NCI-H345 (cell line): Measurements from ENCODE around the gene SMARCAD1.
"Not testable (repeated sequence)": the region's sequence is repeated elsewhere in the genome, so short reads cannot be mapped to it uniquely, and the experiment has no call there.

Experiments used
- DNase-seq: peaks from one replicate; lab custom pipeline; 2025; lab: John Stamatoyannopoulos, UW

SMARCAD1 gene

GRCh38 chr4:94298725-94299252 is 91.1 kb downstream of the SMARCAD1 start:
- DNase-seq: no peak

- no peak for DNase-seq
Measured at GRCh38 chr4:94302191-94302590, 94.5 kb downstream of the SMARCAD1 start.

GRCh38 chr4:94304365-94304971 is 96.8 kb downstream of the SMARCAD1 start:
- DNase-seq: no peak

- no peak for DNase-seq
Measured at GRCh38 chr4:94305466-94306225, 98.0 kb downstream of the SMARCAD1 start.

GRCh38 chr4:94306713-94307112 is 99.0 kb downstream of the SMARCAD1 start:
- DNase-seq: no peak

GRCh38 chr4:94307231-94307871 is 99.7 kb downstream of the SMARCAD1 start:
- no peak for DNase-seq

- DNase-seq: not testable (repeated sequence)
Measured at GRCh38 chr4:94319927-94320326, 112.3 kb downstream of the SMARCAD1 start.

- DNase-seq: no peak
Measured at GRCh38 chr4:94325835-94326234, 118.2 kb downstream of the SMARCAD1 start.

- no peak for DNase-seq
Measured at GRCh38 chr4:94329933-94330332, 122.3 kb downstream of the SMARCAD1 start.

GRCh38 chr4:94332983-94333590 is 125.4 kb downstream of the SMARCAD1 start:
- no peak for DNase-seq

- no peak for DNase-seq
Measured at GRCh38 chr4:94333866-94334265, 126.2 kb downstream of the SMARCAD1 start.

- no peak for DNase-seq
Measured at GRCh38 chr4:94334476-94334875, 126.8 kb downstream of the SMARCAD1 start.

GRCh38 chr4:94334962-94335361 is 127.3 kb downstream of the SMARCAD1 start:
- DNase-seq: no peak

GRCh38 chr4:94336303-94336702 is 128.6 kb downstream of the SMARCAD1 start:
- no peak for DNase-seq

- DNase-seq: not testable (repeated sequence)
Measured at GRCh38 chr4:94336791-94337190, 129.1 kb downstream of the SMARCAD1 start.

- DNase-seq: no peak
Measured at GRCh38 chr4:94338681-94339351, 131.2 kb downstream of the SMARCAD1 start.

GRCh38 chr4:94339779-94340178 is 132.1 kb downstream of the SMARCAD1 start:
- DNase-seq: no peak
